Thymus (tissue), 11 donors: ENCODE results near the gene GPT2. TPM values are rescaled to one million over a fixed set of nuclear protein-coding genes. Genes with fewer than 3 reads are reported as not detected.

Experiments used
- DNase-seq, 9 donors: peaks; one replicate each; pipeline ENCODE4 v3.0.0-alpha.2; 2013; ENCODE audit warnings: low spot score in 9 of 9, low read depth in 6 of 9, missing footprints in 1 of 9
- H3K27ac ChIP-seq, 2 donors: one replicate each; pipeline ENCODE4 v1.5.1; 2013; ENCODE audit warnings: control low read depth in 1 of 2, low read depth in 1 of 2, low read length in 1 of 2, mild to moderate bottlenecking in 1 of 2, moderate library complexity in 1 of 2
- H3K27me3 ChIP-seq, 2 donors: one replicate each; pipeline ENCODE4 v1.5.1; 2013; ENCODE audit warnings: low read length in 1 of 2; ENCODE audit not compliant: control insufficient read depth in 2 of 2, insufficient read depth in 1 of 2
- H3K36me3 ChIP-seq, 2 donors: one replicate each; pipeline ENCODE4 v1.5.1; 2013; ENCODE audit warnings: low read length in 1 of 2, mild to moderate bottlenecking in 1 of 2, moderate library complexity in 1 of 2; ENCODE audit not compliant: control insufficient read depth in 2 of 2, insufficient read depth in 2 of 2
- H3K4me1 ChIP-seq, 2 donors: one replicate each; pipeline ENCODE4 v1.5.1; 2013; ENCODE audit warnings: low read length in 2 of 2; ENCODE audit not compliant: control insufficient read depth in 2 of 2, insufficient read depth in 2 of 2
- H3K4me3 ChIP-seq, 2 donors: one replicate each; pipeline ENCODE4 v1.5.1; 2013; ENCODE audit warnings: low read length in 2 of 2, control low read depth in 1 of 2, mild to moderate bottlenecking in 1 of 2
- H3K9me3 ChIP-seq, 2 donors: one replicate each; pipeline ENCODE4 v1.5.1; 2013; ENCODE audit warnings: low read length in 1 of 2, mild to moderate bottlenecking in 1 of 2; ENCODE audit not compliant: control insufficient read depth in 2 of 2, insufficient read depth in 1 of 2
- WGBS: extraction: QIAGEN DNeasy Blood & Tissue Kit; methylation state at CpG from one replicate; pipeline ENCODE4 v1.1.7; 2013; 5-methylcytosine and 5-hydroxymethylcytosine counted together
- polyA plus RNA-seq: library from polyadenylated mRNA; stranded (reverse); fragments of 200-250 nt; gene quantifications from one replicate; pipeline ENCODE4 v1.2.3, GENCODE V29; 2013
- total RNA-seq: library from RNA; stranded (reverse); fragments of 120-200 nt; gene quantifications from one replicate; pipeline ENCODE4 v1.2.4, GENCODE V29; 2013
- donor health status: healthy.

GPT2 gene
- total and polyA plus RNA-seq, 2 donors: 4.3 to 20.4 TPM

GRCh38 chr16:46970089-46970488, 85.9 kb downstream of the GPT2 start:
- Histone ChIP-seq H3K27ac (no peak overlapping the region), H3K4me3 (no peak overlapping the region), H3K36me3 (peaks cover 31 to 42% of the 10 kb centered on the region in 2 donors), H3K4me1 (peaks cover 9 to 13% of the 10 kb centered on the region in 2 donors), H3K27me3 (no peaks in the 10 kb centered on the region), H3K9me3 (no peaks in the 10 kb centered on the region)
- over 99% methylated on average over 2 of the region's 2 CpGs for WGBS
- DNase-seq: no peak

DNA sequence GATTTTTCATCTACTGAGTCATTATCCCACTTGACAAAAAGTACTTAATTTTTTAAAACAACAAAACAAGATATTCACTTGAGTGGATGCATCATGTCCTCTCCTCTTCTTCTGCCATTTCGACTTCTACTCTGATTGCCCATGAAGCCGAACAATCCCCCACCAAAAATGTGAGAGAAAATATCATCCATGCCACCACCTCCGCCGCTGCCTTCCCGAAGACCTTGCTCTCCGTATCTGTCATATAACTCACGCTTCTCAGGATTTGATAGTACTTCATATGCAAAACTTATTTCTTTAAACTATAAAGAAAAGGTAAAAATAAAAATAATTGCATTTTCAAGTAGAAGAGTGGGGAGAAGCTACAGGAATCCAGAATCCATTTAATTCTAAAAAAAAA, 87.1 kb downstream of the GPT2 start:
- 96% methylated on average over 7 of the region's 7 CpGs for WGBS
- Histone ChIP-seq H3K9me3 (no peaks in the 10 kb centered on the region), H3K4me1 (peaks cover 9 to 13% of the 10 kb centered on the region in 2 donors), H3K27ac (no peak overlapping the region), H3K36me3 (peaks cover 21 to 33% of the 10 kb centered on the region in 2 donors), H3K27me3 (no peaks in the 10 kb centered on the region), H3K4me3 (no peak overlapping the region)
- DNase-seq: no peak

DNA sequence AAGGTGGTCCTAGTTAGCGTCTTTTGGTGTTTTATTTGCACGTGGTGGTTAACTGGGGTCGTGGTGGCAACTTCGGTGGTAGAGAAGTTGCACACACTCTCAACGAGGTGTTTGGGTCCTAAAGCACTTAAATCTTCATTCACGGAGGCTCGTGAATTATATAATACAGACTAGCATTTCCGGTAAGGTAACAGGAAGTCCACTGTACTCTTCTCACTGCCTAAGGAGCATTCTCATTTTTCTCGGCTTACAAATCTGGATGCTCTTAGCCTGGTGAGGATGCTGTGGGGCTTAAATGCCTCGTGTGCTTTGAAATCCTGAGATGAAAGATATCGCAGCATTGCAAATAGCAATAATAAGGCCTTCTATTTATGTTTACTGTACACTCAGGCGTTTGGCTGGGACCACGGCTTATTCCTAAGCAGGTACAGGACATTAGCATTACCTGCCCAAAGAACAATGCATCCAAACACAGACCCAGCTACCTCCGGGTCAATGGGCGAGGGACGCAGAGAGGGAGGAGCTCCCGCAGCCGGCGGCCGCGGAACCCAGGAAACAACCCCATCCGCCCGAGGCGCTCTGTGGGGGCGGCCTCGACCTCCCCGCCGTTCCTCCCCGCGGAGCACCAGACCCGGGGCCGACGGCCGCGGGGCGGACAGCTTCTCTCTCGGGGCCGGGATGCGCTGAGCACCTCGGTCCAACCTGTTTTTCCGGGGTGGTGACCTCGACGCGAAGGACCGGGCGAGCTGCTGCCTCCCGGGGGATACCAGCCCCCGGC, 88.5 kb downstream of the GPT2 start:
- Histone ChIP-seq H3K9me3 (no peaks in the 10 kb centered on the region), H3K27me3 (no peaks in the 10 kb centered on the region), H3K4me1 (peaks cover 9 to 13% of the 10 kb centered on the region in 2 donors), H3K27ac (peak overlapping the region; percentile 92 to 99), H3K4me3 (peak overlapping the region; percentile 80 to 90), H3K36me3 (peaks cover 13 to 21% of the 10 kb centered on the region in 2 donors)
- peak in 8 of 9 donors; percentile 15 to 60 (median 28) for DNase-seq
- WGBS: 2% methylated on average over 48 of the region's 48 CpGs

DNA sequence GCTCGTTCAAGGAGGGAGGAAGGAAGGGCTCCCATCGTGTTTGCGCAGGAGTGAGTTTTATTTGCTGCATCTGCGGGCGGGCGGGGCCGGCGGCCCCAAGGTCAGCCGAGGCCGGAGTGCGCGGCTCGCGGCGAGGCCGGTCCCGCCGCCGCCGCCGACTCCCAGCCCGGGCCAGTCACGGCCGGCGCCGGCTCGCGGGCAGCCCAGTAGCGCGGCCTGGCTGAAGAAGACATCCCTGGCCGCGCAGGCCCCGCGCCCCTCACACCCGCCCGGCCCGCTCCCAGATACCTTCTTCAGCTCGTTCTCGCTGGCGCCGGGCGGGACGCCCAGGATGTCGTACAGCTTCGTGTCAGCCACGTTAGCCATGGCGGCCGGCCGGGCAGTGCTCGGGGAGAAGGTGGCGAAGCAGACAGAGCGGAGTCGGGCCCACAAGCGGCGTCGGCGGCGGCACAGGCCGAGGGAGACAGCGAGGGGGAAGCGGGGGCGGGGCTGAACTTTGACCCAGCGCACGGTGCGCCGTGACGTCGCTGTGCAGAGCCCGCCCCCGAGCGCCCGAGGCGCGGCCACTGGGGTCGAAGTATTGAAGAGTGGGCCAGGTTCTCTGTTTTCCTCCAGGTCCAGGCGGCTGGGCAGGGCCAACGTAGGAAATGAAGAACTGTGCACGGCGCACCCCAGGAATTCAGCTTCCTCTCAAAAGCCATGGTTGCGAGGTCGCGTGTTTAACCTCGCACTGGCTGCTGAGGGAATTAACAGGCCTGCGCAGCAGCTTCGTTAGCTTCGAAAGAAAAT, 89.2 kb downstream of the GPT2 start, which contains the start of gene DNAJA2:
Gene DNAJA2 (minus strand): TSS at position 468 of the 789 bp plus-strand sequence. CDS start 102 bp downstream, at position 366.
- no peaks in the 10 kb centered on the region for H3K27me3 ChIP-seq
- H3K36me3 ChIP-seq: peaks cover 10 to 15% of the 10 kb centered on the region in 2 donors
- WGBS: under 1% methylated on average over 86 of the region's 86 CpGs
- H3K9me3 ChIP-seq: no peaks in the 10 kb centered on the region
- DNase-seq: peak; percentile 76 to 95 (median 91)
- H3K27ac ChIP-seq: peak within 1 kb of the TSS; percentile 95 to 99
- peak within 1 kb of the TSS; percentile 80 to 90 for H3K4me3 ChIP-seq
- peaks cover 9 to 13% of the 10 kb centered on the region in 2 donors for H3K4me1 ChIP-seq

DNA sequence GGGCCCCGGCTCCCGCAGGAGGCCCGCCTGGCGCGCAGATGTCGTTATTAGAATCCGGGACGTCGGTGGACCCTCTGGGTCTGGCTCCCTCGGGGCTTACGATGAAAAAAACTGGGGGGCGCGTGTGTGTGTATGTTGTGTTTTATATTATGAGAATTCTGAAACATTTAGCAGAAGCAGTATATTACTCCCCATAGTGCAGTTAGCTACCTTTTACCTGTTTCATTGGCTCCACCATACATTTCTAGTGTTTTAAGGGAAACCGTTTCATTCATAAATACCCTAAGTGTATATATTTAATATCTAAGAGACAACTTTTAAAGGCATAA, 89.8 kb downstream of the GPT2 start:
- no peaks in the 10 kb centered on the region for H3K27me3 ChIP-seq
- WGBS: 8% methylated on average over 14 of the region's 14 CpGs
- no peaks in the 10 kb centered on the region for H3K9me3 ChIP-seq
- H3K27ac ChIP-seq: peak overlapping the region; percentile 91 to 95
- H3K4me3 ChIP-seq: peak overlapping the region; percentile 80 to 90
- peaks cover 9 to 13% of the 10 kb centered on the region in 2 donors for H3K4me1 ChIP-seq
- H3K36me3 ChIP-seq: peaks cover 6 to 10% of the 10 kb centered on the region in 2 donors
- peak in 1 of 9 donors; percentile 13 for DNase-seq

GRCh38 chr16:46974352-46974751, 90.2 kb downstream of the GPT2 start:
- peak in 4 of 9 donors; percentile 0 to 46 (median 18) for DNase-seq
- Histone ChIP-seq H3K36me3 (peaks cover 6 to 7% of the 10 kb centered on the region in 2 donors), H3K4me3 (peak overlapping the region; percentile 80 to 90), H3K27ac (peak overlapping the region; percentile 13 to 95), H3K27me3 (no peaks in the 10 kb centered on the region), H3K4me1 (peaks cover 9 to 13% of the 10 kb centered on the region in 2 donors), H3K9me3 (no peaks in the 10 kb centered on the region)
- 87% methylated on average over 6 of the region's 6 CpGs for WGBS

DNA sequence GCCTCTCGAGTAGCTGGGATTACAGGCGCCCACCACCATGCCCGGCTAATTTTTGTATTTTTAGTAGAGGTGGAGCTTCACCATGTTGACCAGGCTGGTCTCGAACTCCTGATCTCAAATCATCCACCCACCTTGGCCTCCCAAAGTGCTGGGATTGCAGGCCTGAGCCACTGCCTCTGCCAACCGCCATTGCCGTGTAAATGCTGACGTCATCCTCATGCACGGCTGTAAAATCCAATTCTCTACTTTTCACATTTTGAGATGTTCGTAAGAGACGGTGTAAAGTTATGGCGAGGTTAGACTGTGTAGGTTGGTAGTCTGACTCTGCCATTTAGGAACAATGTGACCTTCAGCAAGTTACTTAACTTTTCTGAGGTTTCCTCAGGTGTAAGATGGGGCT, 91.0 kb downstream of the GPT2 start:
- no peak overlapping the region for H3K27ac ChIP-seq
- 97% methylated on average over 11 of the region's 11 CpGs for WGBS
- H3K4me3 ChIP-seq: no peak overlapping the region
- peaks cover 9 to 13% of the 10 kb centered on the region in 2 donors for H3K4me1 ChIP-seq
- no peaks in the 10 kb centered on the region for H3K9me3 ChIP-seq
- DNase-seq: no peak
- peaks cover 3% of the 10 kb centered on the region in 2 donors for H3K36me3 ChIP-seq
- H3K27me3 ChIP-seq: no peaks in the 10 kb centered on the region

GRCh38 chr16:46975908-46976470, 91.8 kb downstream of the GPT2 start:
- H3K4me1 ChIP-seq: peaks cover 9 to 13% of the 10 kb centered on the region in 2 donors
- H3K27ac ChIP-seq: no peak overlapping the region
- no peak for DNase-seq
- no peaks in the 10 kb centered on the region for H3K27me3 ChIP-seq
- H3K36me3 ChIP-seq: peaks cover 0 to 3% of the 10 kb centered on the region in 2 donors
- H3K9me3 ChIP-seq: no peaks in the 10 kb centered on the region
- H3K4me3 ChIP-seq: no peak overlapping the region
- 91% methylated on average over 4 of the region's 4 CpGs for whole genome bisulfite sequencing
